Mammary epithelial cell (primary cell): ENCODE measurements around the gene CELSR1.

Source experiments
- CTCF ChIP-seq, 2 donors: IDR thresholded peaks in 1 of 2; conservative IDR thresholded peaks in 1 of 2; 2 replicates each; pipeline ENCODE4 v1.5.1; 2011 to 2012; ENCODE audit warnings: inconsistent platforms in 2 of 2, low read length in 2 of 2, mild to moderate bottlenecking in 2 of 2, control low read depth in 1 of 2, low read depth in 1 of 2; ENCODE audit not compliant: insufficient read depth in 1 of 2; ENCODE audit errors: extremely low read depth in 1 of 2
- EZH2 ChIP-seq: IDR thresholded peaks from 2 replicates; pipeline ENCODE4 v1.6.1; 2012; ENCODE audit warnings: low read length, inconsistent platforms, borderline replicate concordance

- TF ChIP-seq CTCF (conservative IDR thresholded peaks at IDR 0.05 in 1 of 2, IDR thresholded peaks at IDR 0.05 in 1 of 2; ENCODE audit: extremely low read depth in 1 of 2, insufficient read depth in 1 of 2, low read depth in 1 of 2, low read length in 2 of 2) (no peak), EZH2 (no peak)
Observed at GRCh38 chr22:46393873-46394272, 143.5 kb downstream of the CELSR1 start.
